UCSD-AML1 (cell line): ENCODE data around the gene LRRK2.

ENCODE experiments used
- DNase-seq: peaks from one replicate; lab custom pipeline; 2025; ENCODE audit not compliant: unreplicated experiment; lab: John Stamatoyannopoulos, UW

LRRK2 gene

GRCh38 chr12:40224439-40225291 lies at the start of gene LRRK2:
Gene LRRK2 (plus strand): TSS chr12:40224997. CDS start chr12:40225132, 135 bp downstream.
- DNase-seq, result peak; percentile 11

GRCh38 chr12:40175045-40175444 lies 49.8 kb upstream of the LRRK2 start:
- no peak for DNase-seq

GRCh38 chr12:40175489-40175888 lies 49.3 kb upstream of the LRRK2 start:
- DNase-seq, result no peak

- no peak for DNase-seq
These were observed 46.1 kb upstream of the LRRK2 start for GRCh38 chr12:40178701-40179100.

- no peak for DNase-seq
These were observed 43.3 kb upstream of the LRRK2 start for GRCh38 chr12:40181490-40181889.

- no peak for DNase-seq
These were observed 41.1 kb upstream of the LRRK2 start for GRCh38 chr12:40183715-40184114.

DNA sequence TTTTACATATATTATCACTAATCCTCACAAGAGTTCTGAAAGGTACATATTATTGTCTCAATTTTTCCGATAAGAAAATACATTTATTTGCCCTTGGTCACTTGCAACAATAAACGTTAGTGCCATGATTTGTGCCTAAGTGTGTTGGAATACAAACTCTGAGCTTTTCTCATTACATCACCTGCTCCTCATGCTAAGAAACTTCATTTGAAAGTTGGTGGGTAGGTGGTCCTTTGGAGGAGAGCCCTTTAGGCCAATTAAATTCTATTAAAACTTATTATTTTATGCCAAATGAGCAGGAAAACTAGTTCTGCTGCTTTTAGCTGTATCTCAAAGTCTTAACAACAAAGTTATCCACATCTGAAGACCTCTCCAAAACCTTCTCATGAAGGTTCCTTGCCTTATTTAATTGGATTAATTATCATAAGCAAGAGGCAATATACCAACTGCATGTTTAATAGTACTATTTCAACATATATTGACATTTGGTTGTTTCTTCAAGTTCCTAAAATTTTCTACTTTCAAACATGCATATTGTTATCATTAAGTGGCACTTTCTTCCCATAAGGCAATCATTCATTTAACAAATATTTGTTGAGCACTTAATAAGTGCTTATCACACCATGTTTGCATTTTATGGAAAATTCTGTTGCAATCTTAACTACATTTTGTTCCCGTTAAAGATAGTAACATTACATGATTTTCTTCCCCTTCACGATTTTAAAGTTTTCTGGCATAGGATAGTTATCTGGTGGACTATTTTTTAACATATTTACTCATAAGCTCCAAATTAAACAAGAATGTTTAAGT lies 40.1 kb upstream of the LRRK2 start:
- no peak for DNase-seq

- no peak for DNase-seq
These were observed 39.5 kb upstream of the LRRK2 start for GRCh38 chr12:40185303-40185693.

- no peak for DNase-seq
These were observed 36.1 kb upstream of the LRRK2 start for GRCh38 chr12:40188558-40189320.

- DNase-seq, result peak; percentile 22
These were observed 32.0 kb upstream of the LRRK2 start for GRCh38 chr12:40192704-40193255.

GRCh38 chr12:40194846-40195245 lies 30.0 kb upstream of the LRRK2 start:
- no peak for DNase-seq

DNA sequence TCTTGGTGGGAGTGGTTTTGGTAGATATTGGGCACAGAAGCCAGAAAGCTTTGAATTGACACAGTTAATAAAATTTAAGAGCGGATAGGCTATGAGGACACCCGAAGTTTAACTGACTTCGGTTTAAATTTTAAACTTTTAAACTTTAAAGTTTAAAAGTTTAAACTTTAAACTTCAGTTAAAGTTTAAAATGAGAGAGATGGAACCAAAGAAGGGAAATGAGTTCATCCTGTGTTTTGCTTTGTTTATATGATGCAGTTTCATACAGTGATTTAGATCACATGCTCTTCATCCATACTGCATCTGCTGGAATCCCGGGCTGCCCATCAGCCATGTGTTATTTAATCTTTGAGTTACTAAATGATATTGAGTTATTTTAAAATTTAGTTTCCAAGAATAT lies 27.2 kb upstream of the LRRK2 start:
- no peak for DNase-seq

- DNase-seq, result no peak
These were observed 26.2 kb upstream of the LRRK2 start for GRCh38 chr12:40198601-40199000.

DNA sequence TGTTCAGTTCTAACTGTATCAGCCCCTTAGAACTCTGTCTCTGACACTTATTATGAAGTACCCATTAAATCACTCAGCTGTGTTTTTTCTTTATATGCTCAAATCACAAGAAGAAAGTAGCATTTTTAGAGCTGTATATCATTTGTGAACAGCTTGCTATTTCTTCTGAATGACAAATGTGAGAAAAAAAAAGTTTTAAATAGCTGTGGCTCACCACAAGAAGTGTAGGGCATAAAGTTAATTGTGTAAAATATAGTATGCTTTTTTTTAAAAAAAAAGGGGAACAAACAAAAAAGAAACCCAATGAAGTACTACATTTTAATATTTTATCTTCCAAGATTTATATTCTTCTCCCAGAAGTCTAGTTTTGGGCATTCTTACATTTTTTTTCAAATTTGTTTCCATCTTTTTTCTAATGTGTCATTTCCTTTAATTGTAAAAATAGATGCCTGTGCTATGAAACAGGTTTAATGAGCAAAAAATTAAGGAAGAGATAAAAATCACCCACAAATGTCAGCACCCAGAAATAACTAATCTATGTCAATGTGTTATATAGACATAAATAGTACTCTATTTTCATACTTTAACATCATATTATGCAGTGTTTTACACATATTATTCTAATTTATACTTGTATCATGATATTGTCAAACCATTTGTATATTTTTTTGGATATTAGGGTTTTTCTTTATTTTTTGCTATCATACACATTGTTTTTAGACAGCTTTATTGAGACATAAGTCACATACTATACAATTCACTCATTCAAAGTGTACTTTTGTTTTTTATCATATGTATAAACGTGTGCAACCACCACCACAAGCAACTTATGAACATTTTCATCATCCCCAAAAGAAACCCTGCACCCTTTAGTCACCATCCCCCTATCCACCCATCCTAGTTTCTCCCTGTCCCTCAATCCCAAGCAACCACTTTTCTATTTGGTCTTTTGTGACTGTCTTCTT lies 22.4 kb upstream of the LRRK2 start:
- no peak for DNase-seq

DNA sequence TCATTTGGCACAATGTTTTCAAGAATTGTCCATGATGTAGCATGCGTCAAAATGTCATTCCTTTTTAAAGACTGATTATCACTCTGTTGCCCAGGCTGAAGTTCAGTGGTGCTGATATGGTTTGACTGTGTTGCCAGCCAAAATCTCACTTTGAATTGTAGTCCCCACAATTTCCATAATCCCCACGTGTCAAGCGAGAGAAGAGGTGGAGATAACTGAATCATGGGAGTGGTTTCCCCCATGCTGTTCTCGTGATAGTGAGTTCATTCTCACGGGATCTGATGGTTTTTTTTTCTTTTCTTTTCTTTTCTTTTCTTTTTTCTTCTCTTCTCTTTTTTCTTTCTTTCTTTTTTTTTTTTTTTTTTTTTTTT lies 21.8 kb upstream of the LRRK2 start:
- no peak for DNase-seq

- DNase-seq, result no peak
These were observed 20.5 kb upstream of the LRRK2 start for GRCh38 chr12:40204337-40204736.

GRCh38 chr12:40207551-40207950 lies 17.2 kb upstream of the LRRK2 start:
- no peak for DNase-seq

- DNase-seq, result no peak
These were observed 15.9 kb upstream of the LRRK2 start for GRCh38 chr12:40208707-40209446.

DNA sequence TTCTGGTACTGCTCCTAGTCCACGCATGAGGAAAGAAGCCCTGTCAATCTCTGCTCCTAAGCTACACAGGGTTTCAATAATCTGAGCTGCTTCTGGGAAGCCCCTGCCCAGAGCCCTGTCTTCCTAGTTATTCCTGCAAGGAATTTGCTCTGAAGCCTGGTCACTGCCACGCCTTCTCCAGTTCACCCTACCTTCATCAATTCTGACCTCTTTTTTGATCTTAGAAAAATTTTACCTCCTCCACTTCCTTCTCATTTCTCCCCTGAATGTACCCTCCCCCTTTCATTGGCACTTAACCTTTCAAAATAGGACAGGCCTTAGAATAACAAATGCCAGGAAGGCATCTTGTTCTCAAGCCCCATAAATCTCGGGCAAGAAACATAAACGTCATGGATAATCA lies 14.9 kb upstream of the LRRK2 start:
- no peak for DNase-seq
